CD14-positive monocyte (primary cell): ENCODE data around the gene HSD17B14. TPM values are rescaled to one million over a fixed set of nuclear protein-coding genes. Genes with fewer than 3 reads are reported as not detected.
A peak's percentile ranks its signal among the peaks of the same experiment; 100 is the strongest.

Experiments
- DNase-seq, 3 donors: peaks; one replicate each; pipeline ENCODE4 v3.0.0-alpha.2; 2011 to 2022
- H2AFZ ChIP-seq: 2 replicates; pipeline ENCODE4 v1.6.0; 2012; ENCODE audit warnings: mild to moderate bottlenecking, low read depth, low read length, inconsistent platforms; ENCODE audit not compliant: insufficient read depth, poor library complexity, severe bottlenecking
- H3K27ac ChIP-seq, 2 donors: 1 replicate in 1 of 2; 2 replicates in 1 of 2; pipeline ENCODE4 v1.5.1; 2012 to 2013; ENCODE audit warnings: low read length in 2 of 2, control low read depth in 1 of 2, inconsistent platforms in 1 of 2, low read depth in 1 of 2, mild to moderate bottlenecking in 1 of 2
- H3K27me3 ChIP-seq, 2 donors: one replicate each; pipeline versions ENCODE4 v1.6.0 to v1.6.1; 2011 to 2013; ENCODE audit warnings: low read length in 2 of 2; ENCODE audit not compliant: control insufficient read depth in 2 of 2, insufficient read depth in 2 of 2
- H3K36me3 ChIP-seq, 2 donors: replicated peaks in 1 of 2; 1 replicate in 1 of 2; 2 replicates in 1 of 2; pipeline versions ENCODE4 v1.5.1 to v1.6.1; 2012 to 2013; ENCODE audit warnings: low read length in 2 of 2, control low read depth in 1 of 2, inconsistent platforms in 1 of 2, mild to moderate bottlenecking in 1 of 2; ENCODE audit not compliant: insufficient read depth in 2 of 2, control insufficient read depth in 1 of 2
- H3K4me1 ChIP-seq, 2 donors: 1 replicate in 1 of 2; 2 replicates in 1 of 2; pipeline versions ENCODE4 v1.5.1 to v1.6.1; 2012 to 2013; ENCODE audit warnings: low read length in 2 of 2, control low read depth in 1 of 2, inconsistent platforms in 1 of 2, mild to moderate bottlenecking in 1 of 2, moderate library complexity in 1 of 2; ENCODE audit not compliant: insufficient read depth in 2 of 2, control insufficient read depth in 1 of 2
- H3K4me2 ChIP-seq: replicated peaks from 2 replicates; pipeline ENCODE3; 2012; ENCODE audit warnings: low read length, moderate library complexity, mild to moderate bottlenecking; ENCODE audit not compliant: poor library complexity, severe bottlenecking; ENCODE audit errors: extremely low read depth
- H3K4me3 ChIP-seq, 3 experiments: fragments of 200-600 bp in 1 of 3; sonication (generic) in 1 of 3; replicated peaks in 1 of 3; 1 replicate in 2 of 3; 2 replicates in 1 of 3; pipeline ENCODE4 v1.5.1; 2011 to 2013; ENCODE audit warnings: low read length in 3 of 3, mild to moderate bottlenecking in 3 of 3, control low read depth in 2 of 3, low read depth in 2 of 3, inconsistent platforms in 1 of 3, moderate library complexity in 1 of 3
- H3K79me2 ChIP-seq: 2 replicates; pipeline ENCODE4 v1.6.0; 2012; ENCODE audit warnings: mild to moderate bottlenecking, control low read depth, inconsistent platforms, low read length, moderate library complexity; ENCODE audit not compliant: insufficient read depth
- H3K9ac ChIP-seq: 2 replicates; pipeline ENCODE4 v1.6.0; 2017; ENCODE audit warnings: low read length, mild to moderate bottlenecking; ENCODE audit not compliant: insufficient read depth, poor library complexity, severe bottlenecking
- H3K9me3 ChIP-seq, 2 donors: replicated peaks in 1 of 2; 1 replicate in 1 of 2; 2 replicates in 1 of 2; pipeline versions ENCODE4 v1.5.1 to v1.6.1; 2012 to 2013; ENCODE audit warnings: low read length in 2 of 2, control low read depth in 1 of 2; ENCODE audit not compliant: control insufficient read depth in 1 of 2, insufficient read depth in 1 of 2
- H4K20me1 ChIP-seq: 2 replicates; pipeline ENCODE4 v1.6.0; 2012; ENCODE audit warnings: mild to moderate bottlenecking, low read length, control low read depth, moderate library complexity; ENCODE audit not compliant: insufficient read depth
- H3K27ac Mint-ChIP-seq, 7 donors: one replicate each; pipeline ENCODE4 v1.8.0; 2020; ENCODE audit warnings: mild to moderate bottlenecking in 7 of 7, mixed read lengths in 7 of 7, moderate library complexity in 6 of 7, inconsistent platforms in 2 of 7
- H3K27me3 Mint-ChIP-seq, 3 donors: one replicate each; pipeline ENCODE4 v1.8.0; 2021 to 2022; ENCODE audit warnings: low read depth in 3 of 3, mild to moderate bottlenecking in 3 of 3, mixed read lengths in 3 of 3, moderate library complexity in 3 of 3, inconsistent platforms in 1 of 3
- H3K36me3 Mint-ChIP-seq, 2 donors: one replicate each; pipeline ENCODE4 v1.8.0; 2020; ENCODE audit warnings: mixed read lengths in 2 of 2, inconsistent platforms in 1 of 2, mild to moderate bottlenecking in 1 of 2
- H3K4me1 Mint-ChIP-seq: one replicate; pipeline ENCODE4 v1.8.0; 2020; ENCODE audit warnings: mild to moderate bottlenecking, mixed read lengths
- H3K4me3 Mint-ChIP-seq, 2 donors: one replicate each; pipeline ENCODE4 v1.8.0; 2020; ENCODE audit warnings: mild to moderate bottlenecking in 2 of 2, mixed read lengths in 2 of 2, moderate library complexity in 1 of 2
- H3K9me3 Mint-ChIP-seq, 7 donors: one replicate each; pipeline ENCODE4 v1.8.0; 2020 to 2022; ENCODE audit warnings: mixed read lengths in 7 of 7, mild to moderate bottlenecking in 6 of 7, moderate library complexity in 6 of 7, inconsistent platforms in 2 of 7
- WGBS: methylation state at CpG from one replicate; pipeline ENCODE4 v1.1.5; 2013; ENCODE audit warnings: missing lambda C conversion rate; ENCODE audit not compliant: insufficient coverage; 5-methylcytosine and 5-hydroxymethylcytosine counted together
- intact Hi-C, 2 donors: fragments of 100-400 bp; cut with micrococcal nuclease; formaldehyde crosslinking; loops; one replicate each; pipeline versions ENCODE4 v1.15.0 to v1.15.1; 2023
- polyA plus RNA-seq, 3 donors: library from polyadenylated mRNA; depleted of rRNA in 1 of 3; unstranded in 2 of 3; stranded (reverse) in 1 of 3; fragments of 300-500 nt in 2 of 3; fragments of >200 nt in 1 of 3; fragmentation: Illumina TruSeq in 2 of 3; gene quantifications; 1 replicate in 2 of 3; 2 replicates in 1 of 3; pipeline ENCODE4 v1.2.3, GENCODE V29; 2012 to 2021
- TF ChIP-seq, protein P1 (sequence below): fragments of 200-600 bp; IDR thresholded peaks from one replicate; pipeline ENCODE4 v1.8.0; 2022; ENCODE audit warnings: antibody characterized with exemption, mild to moderate bottlenecking

Gene HSD17B14
- polyA plus RNA-seq, 3 donors = not detected

DNA sequence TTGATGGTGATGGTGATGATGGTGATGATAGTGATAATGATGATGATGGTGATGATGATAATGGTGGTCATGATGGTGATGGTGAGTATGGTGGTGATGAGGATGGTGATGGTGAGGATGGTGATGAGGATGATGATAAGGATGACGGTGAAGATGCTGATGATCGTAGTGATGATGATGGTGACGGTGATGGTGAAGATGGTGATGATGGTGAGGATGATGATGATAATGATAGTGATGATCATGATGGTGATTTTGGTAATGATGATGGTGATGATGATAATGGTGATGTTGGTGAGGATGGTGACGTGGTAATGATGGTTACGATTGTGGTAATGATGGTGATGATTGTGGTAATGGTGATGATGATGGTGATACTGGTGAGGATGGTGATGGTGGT lies 14.7 kb downstream of the HSD17B14 start:
- Histone ChIP-seq H3K27me3 (no peaks in the 10 kb centered on the region), H3K4me1 (no peaks in the 10 kb centered on the region), H3K36me3 (no peaks in the 10 kb centered on the region), H2AFZ (no peak overlapping the region), H4K20me1 (no peaks in the 10 kb centered on the region), H3K79me2 (no peaks in the 10 kb centered on the region), H3K4me3 (no peak overlapping the region), H3K27ac (no peak overlapping the region), H3K9me3 (peaks cover 0 to 1% of the 10 kb centered on the region in 2 donors), H3K4me2 (no peak overlapping the region), H3K9ac (no peak overlapping the region)
- peaks cover 2 to 4% (median 2%) of the 10 kb centered on the region in 3 donors for H3K27me3 Mint-ChIP-seq
- 80% methylated on average over 5 of the region's 5 CpGs for WGBS
- no peaks in the 10 kb centered on the region for H3K4me1 Mint-ChIP-seq
- intact Hi-C loops = no loop called here
- no peak for DNase-seq
- no peak overlapping the region for H3K4me3 Mint-ChIP-seq
- H3K9me3 Mint-ChIP-seq = peaks cover 0 to 3% (median 0%) of the 10 kb centered on the region in 7 donors
- TF ChIP-seq, protein P1, sequence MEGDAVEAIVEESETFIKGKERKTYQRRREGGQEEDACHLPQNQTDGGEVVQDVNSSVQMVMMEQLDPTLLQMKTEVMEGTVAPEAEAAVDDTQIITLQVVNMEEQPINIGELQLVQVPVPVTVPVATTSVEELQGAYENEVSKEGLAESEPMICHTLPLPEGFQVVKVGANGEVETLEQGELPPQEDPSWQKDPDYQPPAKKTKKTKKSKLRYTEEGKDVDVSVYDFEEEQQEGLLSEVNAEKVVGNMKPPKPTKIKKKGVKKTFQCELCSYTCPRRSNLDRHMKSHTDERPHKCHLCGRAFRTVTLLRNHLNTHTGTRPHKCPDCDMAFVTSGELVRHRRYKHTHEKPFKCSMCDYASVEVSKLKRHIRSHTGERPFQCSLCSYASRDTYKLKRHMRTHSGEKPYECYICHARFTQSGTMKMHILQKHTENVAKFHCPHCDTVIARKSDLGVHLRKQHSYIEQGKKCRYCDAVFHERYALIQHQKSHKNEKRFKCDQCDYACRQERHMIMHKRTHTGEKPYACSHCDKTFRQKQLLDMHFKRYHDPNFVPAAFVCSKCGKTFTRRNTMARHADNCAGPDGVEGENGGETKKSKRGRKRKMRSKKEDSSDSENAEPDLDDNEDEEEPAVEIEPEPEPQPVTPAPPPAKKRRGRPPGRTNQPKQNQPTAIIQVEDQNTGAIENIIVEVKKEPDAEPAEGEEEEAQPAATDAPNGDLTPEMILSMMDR = no peak
- H3K27ac Mint-ChIP-seq = no peak overlapping the region
- H3K36me3 Mint-ChIP-seq = no peaks in the 10 kb centered on the region

DNA sequence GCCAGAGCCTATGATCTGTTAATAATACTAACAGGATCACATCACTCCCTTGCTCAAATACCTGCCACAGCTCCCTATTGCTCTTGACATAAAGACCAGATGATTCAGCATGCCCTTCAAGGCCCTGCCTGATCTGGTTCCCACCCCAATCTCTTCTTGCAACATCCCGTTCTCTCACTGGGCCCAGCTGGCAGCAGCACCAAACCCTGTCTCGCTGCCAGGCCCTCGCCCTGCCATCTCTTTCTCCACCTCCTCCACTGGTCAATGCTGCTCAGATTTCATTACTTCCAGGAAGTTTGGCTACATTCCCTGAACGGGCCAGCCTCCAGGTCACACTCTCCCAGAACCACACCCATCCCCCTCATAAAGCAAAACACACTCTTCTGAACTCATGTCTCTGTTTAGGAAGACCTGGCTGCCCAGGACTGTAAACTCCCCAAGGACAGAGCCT lies 16.9 kb downstream of the HSD17B14 start:
- Mint-ChIP-seq H3K9me3 (peaks cover 0 to 3% (median 0%) of the 10 kb centered on the region in 7 donors), H3K4me3 (no peak overlapping the region), H3K36me3 (no peaks in the 10 kb centered on the region), H3K27me3 (peaks cover 2 to 4% (median 3%) of the 10 kb centered on the region in 3 donors), H3K27ac (peak overlapping the region in 1 of 7 donors; percentile 31), H3K4me1 (no peaks in the 10 kb centered on the region)
- H3K9ac ChIP-seq = no peak overlapping the region
- H3K4me1 ChIP-seq = no peaks in the 10 kb centered on the region
- no peak overlapping the region for H2AFZ ChIP-seq
- intact Hi-C loops = no loop called here
- no peaks in the 10 kb centered on the region for H4K20me1 ChIP-seq
- no peaks in the 10 kb centered on the region for H3K9me3 ChIP-seq
- no peaks in the 10 kb centered on the region for H3K36me3 ChIP-seq
- no peak overlapping the region for H3K27ac ChIP-seq
- no peak overlapping the region for H3K4me2 ChIP-seq
- no peak overlapping the region for H3K4me3 ChIP-seq
- WGBS = 64% methylated on average over 4 of the region's 4 CpGs
- H3K79me2 ChIP-seq = no peaks in the 10 kb centered on the region
- H3K27me3 ChIP-seq = no peaks in the 10 kb centered on the region
- DNase-seq = no peak
- TF ChIP-seq, protein P1 = no peak
